ENCODE results near the gene PCDHGA12.
A peak's percentile ranks its signal among the peaks of the same experiment; 100 is the strongest.
"Not testable (repeated sequence)": the region's sequence is repeated elsewhere in the genome, so short reads cannot be mapped to it uniquely, and the experiment has no call there.

The PCDHGA12 gene

GRCh38 chr5:141417494-141418172, 12.7 kb upstream of the PCDHGA12 start, which contains the start of gene PCDHGB7:
PCDHGB7 (plus strand) TSS chr5:141417677; CDS start chr5:141417860, 183 bp downstream.
- peak within 1 kb of the TSS; percentile 66 for H3K27ac Mint-ChIP-seq
- peaks cover 20% of the 10 kb centered on the region for H3K4me1 Mint-ChIP-seq (ENCODE audit: low read depth)
- peak within 1 kb of the TSS; percentile 77 for H3K4me3 Mint-ChIP-seq
- not testable (repeated sequence) for H3K36me3 Mint-ChIP-seq (ENCODE audit: low read depth)
- peaks cover 75% of the 10 kb centered on the region for H3K27me3 Mint-ChIP-seq (ENCODE audit: low read depth)
- peak; percentile 51 for DNase-seq (ENCODE audit: low spot score)
- H3K9me3 Mint-ChIP-seq: peaks cover 23% of the 10 kb centered on the region

GRCh38 chr5:141419074-141419880, 11.0 kb upstream of the PCDHGA12 start:
- no peak overlapping the region for H3K4me3 Mint-ChIP-seq
- peaks cover 70% of the 10 kb centered on the region for H3K27me3 Mint-ChIP-seq (ENCODE audit: low read depth)
- no peak overlapping the region for H3K27ac Mint-ChIP-seq
- no peaks in the 10 kb centered on the region for H3K36me3 Mint-ChIP-seq (ENCODE audit: low read depth)
- DNase-seq (ENCODE audit: low spot score): no peak
- peaks cover 14% of the 10 kb centered on the region for H3K4me1 Mint-ChIP-seq (ENCODE audit: low read depth)
- H3K9me3 Mint-ChIP-seq: peaks cover 23% of the 10 kb centered on the region

- peaks cover 19% of the 10 kb centered on the region for H3K9me3 Mint-ChIP-seq
- H3K4me1 Mint-ChIP-seq (ENCODE audit: low read depth): peaks cover 11% of the 10 kb centered on the region
- no peaks in the 10 kb centered on the region for H3K36me3 Mint-ChIP-seq (ENCODE audit: low read depth)
- peaks cover 62% of the 10 kb centered on the region for H3K27me3 Mint-ChIP-seq (ENCODE audit: low read depth)
- DNase-seq (ENCODE audit: low spot score): peak; percentile 33
- peak within 1 kb of the TSS; percentile 51 for H3K27ac Mint-ChIP-seq
- H3K4me3 Mint-ChIP-seq: peak within 1 kb of the TSS; percentile 87
Observed at GRCh38 chr5:141420855-141421488, 9.3 kb upstream of the PCDHGA12 start, which contains the start of gene PCDHGA11. PCDHGA11 (plus strand) TSS chr5:141421051; CDS start chr5:141421228, 177 bp downstream.

GRCh38 chr5:141421489-141421855, 8.8 kb upstream of the PCDHGA12 start:
- peaks cover 19% of the 10 kb centered on the region for H3K9me3 Mint-ChIP-seq
- H3K4me3 Mint-ChIP-seq: peak overlapping the region; percentile 87
- H3K4me1 Mint-ChIP-seq (ENCODE audit: low read depth): peaks cover 11% of the 10 kb centered on the region
- H3K27me3 Mint-ChIP-seq (ENCODE audit: low read depth): peaks cover 58% of the 10 kb centered on the region
- no peak for DNase-seq (ENCODE audit: low spot score)
- H3K36me3 Mint-ChIP-seq (ENCODE audit: low read depth): no peaks in the 10 kb centered on the region
- H3K27ac Mint-ChIP-seq: peak overlapping the region; percentile 51

GRCh38 chr5:141422742-141423291, 7.5 kb upstream of the PCDHGA12 start:
- DNase-seq (ENCODE audit: low spot score): no peak
- H3K4me3 Mint-ChIP-seq: peak overlapping the region; percentile 7
- peaks cover 54% of the 10 kb centered on the region for H3K27me3 Mint-ChIP-seq (ENCODE audit: low read depth)
- H3K4me1 Mint-ChIP-seq (ENCODE audit: low read depth): peaks cover 11% of the 10 kb centered on the region
- no peak overlapping the region for H3K27ac Mint-ChIP-seq
- no peaks in the 10 kb centered on the region for H3K36me3 Mint-ChIP-seq (ENCODE audit: low read depth)
- H3K9me3 Mint-ChIP-seq: peaks cover 23% of the 10 kb centered on the region

GRCh38 chr5:141427783-141428426, 2.4 kb upstream of the PCDHGA12 start:
- no peak overlapping the region for H3K4me3 Mint-ChIP-seq
- H3K36me3 Mint-ChIP-seq (ENCODE audit: low read depth): peaks cover 5% of the 10 kb centered on the region
- H3K9me3 Mint-ChIP-seq: peaks cover 31% of the 10 kb centered on the region
- H3K27me3 Mint-ChIP-seq (ENCODE audit: low read depth): peaks cover 34% of the 10 kb centered on the region
- no peak overlapping the region for H3K27ac Mint-ChIP-seq
- H3K4me1 Mint-ChIP-seq (ENCODE audit: low read depth): peaks cover 2% of the 10 kb centered on the region
- DNase-seq (ENCODE audit: low spot score): no peak

- no peak overlapping the region for H3K27ac Mint-ChIP-seq
Observed at GRCh38 chr5:141431286-141431685, 979 bp downstream of the PCDHGA12 start.

GRCh38 chr5:141432308-141432707, 2.0 kb downstream of the PCDHGA12 start:
- peaks cover 36% of the 10 kb centered on the region for H3K9me3 Mint-ChIP-seq
- not testable (repeated sequence) for DNase-seq (ENCODE audit: low spot score); H3K36me3 Mint-ChIP-seq (ENCODE audit: low read depth); H3K27ac Mint-ChIP-seq; H3K4me1 Mint-ChIP-seq (ENCODE audit: low read depth); H3K4me3 Mint-ChIP-seq
- H3K27me3 Mint-ChIP-seq (ENCODE audit: low read depth): peaks cover 26% of the 10 kb centered on the region

More at GRCh38 chr5:141431286-141431685, 979 bp downstream of the PCDHGA12 start:
- peaks cover 2% of the 10 kb centered on the region for H3K4me1 Mint-ChIP-seq (ENCODE audit: low read depth)
- H3K4me3 Mint-ChIP-seq: peak overlapping the region; percentile 78
- peaks cover 28% of the 10 kb centered on the region for H3K27me3 Mint-ChIP-seq (ENCODE audit: low read depth)
- peaks cover 6% of the 10 kb centered on the region for H3K36me3 Mint-ChIP-seq (ENCODE audit: low read depth)
- DNase-seq (ENCODE audit: low spot score): no peak
- H3K9me3 Mint-ChIP-seq: peaks cover 41% of the 10 kb centered on the region

GRCh38 chr5:141432726-141433125, 2.4 kb downstream of the PCDHGA12 start:
- not testable (repeated sequence) for H3K4me1 Mint-ChIP-seq (ENCODE audit: low read depth); H3K4me3 Mint-ChIP-seq; H3K36me3 Mint-ChIP-seq (ENCODE audit: low read depth); H3K27ac Mint-ChIP-seq; DNase-seq (ENCODE audit: low spot score)
- H3K27me3 Mint-ChIP-seq (ENCODE audit: low read depth): peaks cover 26% of the 10 kb centered on the region
- peaks cover 36% of the 10 kb centered on the region for H3K9me3 Mint-ChIP-seq

GRCh38 chr5:141434006-141434405, 3.7 kb downstream of the PCDHGA12 start:
- Mint-ChIP-seq H3K27ac (no peak overlapping the region), H3K9me3 (peaks cover 31% of the 10 kb centered on the region), H3K36me3 (ENCODE audit: low read depth) (peaks cover 6% of the 10 kb centered on the region), H3K27me3 (ENCODE audit: low read depth) (peaks cover 23% of the 10 kb centered on the region), H3K4me3 (no peak overlapping the region), H3K4me1 (ENCODE audit: low read depth) (peaks cover 2% of the 10 kb centered on the region)
- no peak for DNase-seq (ENCODE audit: low spot score)

- H3K27me3 Mint-ChIP-seq (ENCODE audit: low read depth): peaks cover 5% of the 10 kb centered on the region
- no peaks in the 10 kb centered on the region for H3K4me1 Mint-ChIP-seq (ENCODE audit: low read depth)
- no peak overlapping the region for H3K27ac Mint-ChIP-seq
- no peak overlapping the region for H3K4me3 Mint-ChIP-seq
- peaks cover 1% of the 10 kb centered on the region for H3K36me3 Mint-ChIP-seq (ENCODE audit: low read depth)
- H3K9me3 Mint-ChIP-seq: peaks cover 13% of the 10 kb centered on the region
- no peak for DNase-seq (ENCODE audit: low spot score)
Observed at GRCh38 chr5:141437221-141437620, 6.9 kb downstream of the PCDHGA12 start.

GRCh38 chr5:141439411-141440141, 9.3 kb downstream of the PCDHGA12 start:
- no peaks in the 10 kb centered on the region for H3K4me1 Mint-ChIP-seq (ENCODE audit: low read depth)
- no peaks in the 10 kb centered on the region for H3K36me3 Mint-ChIP-seq (ENCODE audit: low read depth)
- H3K9me3 Mint-ChIP-seq: peaks cover 3% of the 10 kb centered on the region
- no peak overlapping the region for H3K4me3 Mint-ChIP-seq
- no peak overlapping the region for H3K27ac Mint-ChIP-seq
- no peaks in the 10 kb centered on the region for H3K27me3 Mint-ChIP-seq (ENCODE audit: low read depth)
- no peak for DNase-seq (ENCODE audit: low spot score)

GRCh38 chr5:141440341-141440740, 10.0 kb downstream of the PCDHGA12 start:
- Mint-ChIP-seq H3K27ac (no peak overlapping the region), H3K36me3 (ENCODE audit: low read depth) (no peaks in the 10 kb centered on the region), H3K27me3 (ENCODE audit: low read depth) (no peaks in the 10 kb centered on the region), H3K4me3 (no peak overlapping the region), H3K9me3 (peaks cover 3% of the 10 kb centered on the region), H3K4me1 (ENCODE audit: low read depth) (no peaks in the 10 kb centered on the region)
- no peak for DNase-seq (ENCODE audit: low spot score)
